ENCODE measurements around the gene LPCAT4.

DNA sequence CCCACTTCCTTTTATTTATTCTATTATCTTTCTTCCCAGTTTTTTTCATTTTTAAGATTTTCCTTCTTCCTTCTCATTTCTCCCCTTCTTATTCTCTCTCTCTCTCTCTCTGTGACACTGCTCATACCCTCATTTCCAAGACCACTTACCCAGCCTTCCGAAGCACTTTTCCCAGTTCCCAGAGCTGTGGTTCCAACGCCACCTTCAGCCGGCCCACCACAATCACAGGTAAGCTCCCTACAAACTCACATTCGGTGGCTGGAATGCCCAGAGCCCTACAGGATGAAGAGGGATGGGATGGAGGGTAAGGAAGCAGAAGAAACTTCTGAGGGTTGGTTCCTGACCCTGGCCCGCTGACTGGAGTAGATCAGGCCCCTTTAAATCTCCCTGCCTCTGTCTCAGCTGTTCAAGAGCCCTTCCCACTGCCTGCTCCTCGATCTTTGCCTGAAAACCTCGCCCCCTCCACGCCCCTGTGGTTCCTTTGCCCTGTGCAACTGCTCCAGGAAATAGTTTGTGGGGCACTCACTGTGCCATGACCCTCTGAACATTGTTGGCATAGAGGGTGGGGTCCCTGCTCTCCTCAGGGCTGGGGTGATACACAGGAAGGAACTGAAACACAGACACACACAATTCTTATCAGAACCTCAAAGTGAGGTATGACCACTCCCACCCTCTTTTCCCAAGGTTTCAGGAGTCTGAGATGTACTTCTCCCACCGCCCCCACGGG lies 4.8 kb downstream of the LPCAT4 start:
- TF ChIP-seq CTCF (IDR thresholded peaks at IDR 0.05) = no peak
- TF ChIP-seq ZFX (IDR thresholded peaks at IDR 0.05; ENCODE audit: borderline replicate concordance) = no peak
